ENCODE data around the gene RNF220.

The RNF220 gene

GRCh38 chr1:44409757-44410156 is 4.7 kb downstream of the RNF220 start:
- TF ChIP-seq PATZ1 (CRISPR knock-in tag; IDR thresholded peaks at IDR 0.05; ENCODE audit: borderline replicate concordance) (no peak), ARNTL (CRISPR knock-in tag; IDR thresholded peaks at IDR 0.05; ENCODE audit: borderline replicate concordance, low read depth) (no peak)
- no peak for ATAC-seq

- TF ChIP-seq PPARA (CRISPR knock-in tag; IDR thresholded peaks at IDR 0.05; ENCODE audit: borderline replicate concordance), result no peak
- no peak for TF ChIP-seq BACH2 (CRISPR knock-in tag; IDR thresholded peaks at IDR 0.05; ENCODE audit: borderline replicate concordance)
- TF ChIP-seq ZNF8 (CRISPR knock-in tag; IDR thresholded peaks at IDR 0.05), result no peak
- no peak for TF ChIP-seq SNAI2 (CRISPR knock-in tag; IDR thresholded peaks at IDR 0.05)
- no peak for TF ChIP-seq TCF4 (CRISPR knock-in tag; IDR thresholded peaks at IDR 0.05; ENCODE audit: borderline replicate concordance)
- no peak for ATAC-seq
Measured at GRCh38 chr1:44411861-44412260, 6.8 kb downstream of the RNF220 start.

- ATAC-seq, result no peak
- TF ChIP-seq ARNTL (CRISPR knock-in tag; IDR thresholded peaks at IDR 0.05; ENCODE audit: borderline replicate concordance, low read depth) (no peak), TOX (CRISPR knock-in tag; IDR thresholded peaks at IDR 0.05; ENCODE audit: borderline replicate concordance) (no peak), POU6F1 (CRISPR knock-in tag; IDR thresholded peaks at IDR 0.05; ENCODE audit: borderline replicate concordance, low read depth) (no peak), TCF4 (CRISPR knock-in tag; IDR thresholded peaks at IDR 0.05; ENCODE audit: borderline replicate concordance) (no peak), CREB5 (CRISPR knock-in tag; IDR thresholded peaks at IDR 0.05; ENCODE audit: low read depth) (no peak), OSR1 (CRISPR knock-in tag; IDR thresholded peaks at IDR 0.05) (no peak), ZFP30 (CRISPR knock-in tag; IDR thresholded peaks at IDR 0.05) (no peak)
Measured at GRCh38 chr1:44412601-44413000, 7.5 kb downstream of the RNF220 start.

- TF ChIP-seq GLIS3 (CRISPR knock-in tag; IDR thresholded peaks at IDR 0.05) (no peak), CSDC2 (CRISPR knock-in tag; IDR thresholded peaks at IDR 0.05) (no peak), PATZ1 (CRISPR knock-in tag; IDR thresholded peaks at IDR 0.05; ENCODE audit: borderline replicate concordance) (no peak), TSHZ2 (CRISPR knock-in tag; IDR thresholded peaks at IDR 0.05) (no peak), CREB5 (CRISPR knock-in tag; IDR thresholded peaks at IDR 0.05; ENCODE audit: low read depth) (no peak), POU6F1 (CRISPR knock-in tag; IDR thresholded peaks at IDR 0.05; ENCODE audit: borderline replicate concordance, low read depth) (no peak), ESRRG (CRISPR knock-in tag; IDR thresholded peaks at IDR 0.05) (no peak), ZC3H10 (CRISPR knock-in tag; IDR thresholded peaks at IDR 0.05) (no peak)
- ATAC-seq, result no peak
Measured at GRCh38 chr1:44413740-44414139, 8.7 kb downstream of the RNF220 start.

Data from SK-N-SH treated with all-trans-retinoic acid at 6 μM for 48 hours (cell line).